Keratinocyte (primary cell): ENCODE data around the gene EXOC6B. TPM values are rescaled to one million over a fixed set of nuclear protein-coding genes. Genes with fewer than 3 reads are reported as not detected.
A peak's percentile ranks its signal among the peaks of the same experiment; 100 is the strongest.

Source experiments
- DNase-seq: peaks from one replicate; pipeline ENCODE4 v3.0.0-alpha.2; 2011; ENCODE audit warnings: low read depth, missing footprints, low spot score
- FAIRE-seq: peaks from 2 replicates; lab custom pipeline; 2011; peaks lifted over from hg19 to GRCh38; lab: Jason Lieb, UNC
- H2AFZ ChIP-seq: 2 replicates; pipeline ENCODE4 v1.6.0; 2012; ENCODE audit warnings: low read length, control low read depth, inconsistent platforms; ENCODE audit not compliant: control insufficient read depth
- H3K27ac ChIP-seq: 2 replicates; pipeline ENCODE4 v1.5.1; 2011; ENCODE audit warnings: low read length; ENCODE audit not compliant: control insufficient read depth, insufficient read depth
- H3K27me3 ChIP-seq: 3 replicates; pipeline ENCODE4 v1.6.0; 2011; ENCODE audit warnings: low read length; ENCODE audit not compliant: control insufficient read depth, insufficient read depth; ENCODE audit errors: extremely low read depth
- H3K36me3 ChIP-seq, 2 experiments: 2 replicates in 1 of 2; 3 replicates in 1 of 2; pipeline ENCODE4 v1.5.1; 2011; ENCODE audit warnings: low read length in 2 of 2, mild to moderate bottlenecking in 1 of 2; ENCODE audit not compliant: control insufficient read depth in 2 of 2, insufficient read depth in 2 of 2; ENCODE audit errors: extremely low read depth in 1 of 2
- H3K4me1 ChIP-seq: 3 replicates; pipeline ENCODE4 v1.5.1; 2011; ENCODE audit warnings: low read length; ENCODE audit not compliant: control insufficient read depth, insufficient read depth; ENCODE audit errors: extremely low read depth
- H3K4me2 ChIP-seq: 3 replicates; pipeline ENCODE4 v1.6.0; 2011; ENCODE audit warnings: low read depth, low read length; ENCODE audit not compliant: control insufficient read depth, insufficient read depth; ENCODE audit errors: extremely low read depth
- H3K4me3 ChIP-seq, 3 experiments: fragments of 200-600 bp in 1 of 3; sonication (generic) in 1 of 3; 2 replicates in 2 of 3; 3 replicates in 1 of 3; pipeline ENCODE4 v1.5.1; 2011 to 2016; ENCODE audit warnings: low read length in 3 of 3, mild to moderate bottlenecking in 3 of 3, control low read depth in 2 of 3, inconsistent platforms in 1 of 3, low read depth in 1 of 3, mixed read lengths in 1 of 3, mixed run types in 1 of 3, moderate library complexity in 1 of 3; ENCODE audit not compliant: control insufficient read depth in 2 of 3, insufficient read depth in 2 of 3; ENCODE audit errors: extremely low read depth in 1 of 3
- H3K79me2 ChIP-seq: 2 replicates; pipeline ENCODE4 v1.6.0; 2012; ENCODE audit warnings: low read length; ENCODE audit not compliant: control insufficient read depth, insufficient read depth
- H3K9ac ChIP-seq: 3 replicates; pipeline ENCODE4 v1.6.0; 2011; ENCODE audit warnings: low read length; ENCODE audit not compliant: control insufficient read depth, insufficient read depth; ENCODE audit errors: extremely low read depth
- H3K9me1 ChIP-seq: 3 replicates; pipeline ENCODE4 v1.6.0; 2011; ENCODE audit warnings: low read length; ENCODE audit not compliant: control insufficient read depth, insufficient read depth; ENCODE audit errors: extremely low read depth
- H3K9me3 ChIP-seq: 2 replicates; pipeline ENCODE4 v1.5.1; 2012; ENCODE audit warnings: low read depth, low read length; ENCODE audit not compliant: control insufficient read depth
- H4K20me1 ChIP-seq: 3 replicates; pipeline ENCODE4 v1.6.0; 2011; ENCODE audit warnings: low read length; ENCODE audit not compliant: control insufficient read depth, insufficient read depth; ENCODE audit errors: extremely low read depth
- CTCF ChIP-seq, 3 experiments: IDR thresholded peaks in 1 of 3; conservative IDR thresholded peaks in 1 of 3; optimal IDR thresholded peaks in 1 of 3; 2 replicates in 2 of 3; 3 replicates in 1 of 3; pipeline versions ENCODE3 to v1.5.1; 2011; ENCODE audit warnings: low read length in 3 of 3, mild to moderate bottlenecking in 3 of 3, moderate library complexity in 2 of 3, control low read depth in 1 of 3, inconsistent platforms in 1 of 3; ENCODE audit not compliant: insufficient read depth in 2 of 3; ENCODE audit errors: extremely low read depth in 1 of 3
- EZH2 ChIP-seq: IDR thresholded peaks from one replicate; pipeline ENCODE4 v1.6.1; 2012; ENCODE audit warnings: inconsistent platforms, mild to moderate bottlenecking, low read length, moderate library complexity
- dilution Hi-C: fragments of 300-500 bp; cut with MboI; formaldehyde crosslinking; loops from one replicate; pipeline ENCODE4 v1.7.0; 2020; ENCODE audit warnings: low sequenced_read_pairs; ENCODE audit not compliant: extremely low pct_ligation_motif_present
- polyA plus RNA-seq, 5 experiments: library from polyadenylated mRNA; depleted of rRNA in 3 of 5; stranded (reverse) in 3 of 5; stranded (forward) in 1 of 5; unstranded in 1 of 5; fragments of >200 nt; gene quantifications; 1 replicate in 1 of 5; 2 replicates in 3 of 5; 3 replicates in 1 of 5; pipeline versions ENCODE4 v1.2.1 to v1.2.3, GENCODE V29; 2011 to 2012; ENCODE audit warnings: missing spikeins in 2 of 5, low read depth in 1 of 5, low replicate concordance in 1 of 5

EXOC6B gene
- polyA plus RNA-seq, 1 donor (not counting 4 experiments of a cell fraction or from before 2014, with no cell fraction given) = 37.3 TPM

- Histone ChIP-seq H3K4me3 (no peak overlapping the region), H3K27ac (peak overlapping the region; percentile 79), H3K27me3 (no peaks in the 10 kb centered on the region), H2AFZ (no peak overlapping the region), H3K9ac (peak overlapping the region; percentile 22), H4K20me1 (no peaks in the 10 kb centered on the region), H3K36me3 (peaks cover 0 to 4% of the 10 kb centered on the region in 2 experiments), H3K4me2 (peak overlapping the region; percentile 47), H3K79me2 (peaks cover 6% of the 10 kb centered on the region), H3K9me3 (no peaks in the 10 kb centered on the region), H3K4me1 (peaks cover 17% of the 10 kb centered on the region), H3K9me1 (no peaks in the 10 kb centered on the region)
- FAIRE-seq (peak; percentile 79), DNase-seq (peak; percentile 64)
- dilution Hi-C loops = no loop called here
- no peak for TF ChIP-seq CTCF (optimal IDR thresholded peaks at IDR 0.05 in 1 of 3, IDR thresholded peaks at IDR 0.05 in 1 of 3, conservative IDR thresholded peaks at IDR 0.05 in 1 of 3; ENCODE audit: extremely low read depth in 1 of 3, insufficient read depth in 2 of 3, low read length in 3 of 3)
- TF ChIP-seq EZH2 = no peak
These were observed 59.7 kb downstream of the EXOC6B start for GRCh38 chr2:72765997-72766609.

- FAIRE-seq = no peak
- DNase-seq = no peak
- Histone ChIP-seq H3K27ac (no peak overlapping the region), H3K4me3 (no peak overlapping the region), H2AFZ (no peak overlapping the region), H3K36me3 (peaks cover 0 to 4% of the 10 kb centered on the region in 2 experiments), H3K4me1 (peaks cover 22% of the 10 kb centered on the region), H3K79me2 (peaks cover 2% of the 10 kb centered on the region), H3K4me2 (no peak overlapping the region), H4K20me1 (no peaks in the 10 kb centered on the region), H3K27me3 (no peaks in the 10 kb centered on the region), H3K9me3 (no peaks in the 10 kb centered on the region), H3K9ac (no peak overlapping the region), H3K9me1 (no peaks in the 10 kb centered on the region)
- TF ChIP-seq CTCF (optimal IDR thresholded peaks at IDR 0.05 in 1 of 3, IDR thresholded peaks at IDR 0.05 in 1 of 3, conservative IDR thresholded peaks at IDR 0.05 in 1 of 3; ENCODE audit: extremely low read depth in 1 of 3, insufficient read depth in 2 of 3, low read length in 3 of 3) (no peak), EZH2 (no peak)
- dilution Hi-C loops = no loop called here
These were observed 63.6 kb downstream of the EXOC6B start for GRCh38 chr2:72762276-72762675.
